WERI-Rb-1 (cell line): ENCODE measurements around the gene SEMA3D.
"Not testable (repeated sequence)": the region's sequence is repeated elsewhere in the genome, so short reads cannot be mapped to it uniquely, and the experiment has no call there.

ENCODE experiments used
- DNase-seq: peaks from one replicate; pipeline ENCODE4 v3.0.0-alpha.2; 2020
- H3K27ac ChIP-seq: fragments of 250-450 bp; sonication (Bioruptor Pico); 2 replicates; pipeline ENCODE4 v1.5.1; 2020; ENCODE audit warnings: mild to moderate bottlenecking, moderate library complexity
- H3K27me3 ChIP-seq: fragments of 250-450 bp; sonication (Bioruptor Pico); 2 replicates; pipeline ENCODE4 v1.5.1; 2021; ENCODE audit warnings: mild to moderate bottlenecking, low read depth, moderate library complexity; ENCODE audit not compliant: insufficient read depth, severe bottlenecking
- H3K36me3 ChIP-seq: fragments of 250-450 bp; sonication (Bioruptor Pico); 2 replicates; pipeline ENCODE4 v1.5.1; 2020; ENCODE audit warnings: mild to moderate bottlenecking, moderate library complexity
- H3K4me3 ChIP-seq: 2 replicates; pipeline ENCODE4 v1.5.1; 2011; ENCODE audit warnings: low read depth, mild to moderate bottlenecking, control low read depth, low read length
- H3K9me3 ChIP-seq: fragments of 250-450 bp; sonication (Bioruptor Pico); 2 replicates; pipeline ENCODE4 v1.5.1; 2021; ENCODE audit warnings: mild to moderate bottlenecking, moderate library complexity; ENCODE audit not compliant: severe bottlenecking
- TF ChIP-seq, protein P1 (sequence below): IDR thresholded peaks from 2 replicates; pipeline ENCODE4 v1.5.1; 2011; ENCODE audit warnings: low read depth, mild to moderate bottlenecking, control low read depth, inconsistent platforms, low read length

Gene SEMA3D

DNA sequence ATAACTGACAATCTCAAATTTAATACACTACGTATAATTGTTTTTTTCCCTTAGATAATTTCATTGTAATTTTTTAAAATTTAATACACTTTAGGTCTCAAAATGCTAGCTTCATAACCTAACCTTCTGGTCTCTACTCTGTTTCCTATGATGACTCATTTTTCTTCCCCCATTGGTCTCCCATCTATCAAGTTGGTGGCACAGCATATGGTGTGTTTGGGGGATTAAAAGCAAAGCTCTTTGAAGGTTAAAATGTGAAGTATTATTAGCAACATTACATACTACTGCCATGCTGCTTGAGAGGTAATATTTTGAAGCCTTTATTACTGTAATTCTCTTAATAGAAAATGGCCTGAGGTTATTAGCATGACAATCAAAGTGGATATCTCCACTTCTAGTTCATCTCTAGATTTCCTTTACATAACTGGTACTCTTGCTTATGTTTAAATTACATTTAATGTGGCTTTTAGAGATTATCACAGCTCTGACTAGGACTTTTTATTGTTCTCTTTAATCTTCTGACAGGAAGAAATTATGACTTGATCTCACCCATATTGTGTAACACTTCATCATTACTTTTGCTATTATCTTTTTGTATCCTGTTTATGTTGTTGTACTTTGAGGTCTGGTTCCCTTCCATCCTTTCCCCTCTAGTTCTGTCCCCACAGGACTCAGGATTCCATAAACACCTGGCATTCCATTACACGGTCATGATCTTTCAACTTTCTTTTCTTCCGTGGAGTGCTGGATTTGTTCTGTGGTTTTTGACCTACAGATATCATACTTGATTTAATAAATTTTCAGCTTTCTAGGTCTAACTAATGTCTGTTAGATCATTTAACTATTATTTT lies 185.1 kb downstream of the SEMA3D start:
- H3K9me3 ChIP-seq: no peaks in the 10 kb centered on the region
- TF ChIP-seq, protein P1, sequence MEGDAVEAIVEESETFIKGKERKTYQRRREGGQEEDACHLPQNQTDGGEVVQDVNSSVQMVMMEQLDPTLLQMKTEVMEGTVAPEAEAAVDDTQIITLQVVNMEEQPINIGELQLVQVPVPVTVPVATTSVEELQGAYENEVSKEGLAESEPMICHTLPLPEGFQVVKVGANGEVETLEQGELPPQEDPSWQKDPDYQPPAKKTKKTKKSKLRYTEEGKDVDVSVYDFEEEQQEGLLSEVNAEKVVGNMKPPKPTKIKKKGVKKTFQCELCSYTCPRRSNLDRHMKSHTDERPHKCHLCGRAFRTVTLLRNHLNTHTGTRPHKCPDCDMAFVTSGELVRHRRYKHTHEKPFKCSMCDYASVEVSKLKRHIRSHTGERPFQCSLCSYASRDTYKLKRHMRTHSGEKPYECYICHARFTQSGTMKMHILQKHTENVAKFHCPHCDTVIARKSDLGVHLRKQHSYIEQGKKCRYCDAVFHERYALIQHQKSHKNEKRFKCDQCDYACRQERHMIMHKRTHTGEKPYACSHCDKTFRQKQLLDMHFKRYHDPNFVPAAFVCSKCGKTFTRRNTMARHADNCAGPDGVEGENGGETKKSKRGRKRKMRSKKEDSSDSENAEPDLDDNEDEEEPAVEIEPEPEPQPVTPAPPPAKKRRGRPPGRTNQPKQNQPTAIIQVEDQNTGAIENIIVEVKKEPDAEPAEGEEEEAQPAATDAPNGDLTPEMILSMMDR: no peak
- no peaks in the 10 kb centered on the region for H3K36me3 ChIP-seq
- DNase-seq: peak; percentile 53
- no peak overlapping the region for H3K4me3 ChIP-seq
- no peaks in the 10 kb centered on the region for H3K27me3 ChIP-seq
- peak overlapping the region; percentile 63 for H3K27ac ChIP-seq

DNA sequence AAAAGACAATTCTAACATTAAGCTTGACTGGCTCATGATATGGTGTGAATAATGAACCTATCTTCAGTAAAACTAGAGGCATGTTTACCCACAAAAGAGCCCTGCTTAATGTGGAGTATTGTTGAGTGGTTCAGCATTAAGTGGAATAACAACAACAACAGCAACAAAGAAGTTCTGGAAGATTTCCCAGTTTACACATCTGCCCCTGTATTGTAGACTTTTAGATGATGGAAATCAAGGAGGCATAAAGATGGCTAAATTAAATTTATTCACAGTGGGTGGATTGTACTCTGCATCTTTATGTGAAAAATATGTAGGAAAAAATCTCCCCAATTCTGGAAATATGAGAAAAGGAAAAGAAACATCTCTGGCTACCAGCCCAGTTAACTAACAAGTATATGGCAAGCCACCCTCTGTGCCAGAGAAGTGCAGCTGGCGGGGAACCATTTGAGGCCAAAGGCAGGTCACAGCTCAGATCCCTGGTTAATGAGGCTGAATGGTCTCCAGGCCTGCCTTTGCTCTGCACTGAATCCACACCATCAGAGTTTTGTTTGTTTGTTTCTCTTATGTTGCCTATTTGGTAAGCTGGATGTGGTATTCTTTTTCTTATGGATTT lies 186.0 kb downstream of the SEMA3D start:
- TF ChIP-seq, protein P1: no peak
- Histone ChIP-seq H3K9me3 (no peaks in the 10 kb centered on the region), H3K36me3 (no peaks in the 10 kb centered on the region), H3K27ac (peak overlapping the region; percentile 63), H3K4me3 (no peak overlapping the region), H3K27me3 (no peaks in the 10 kb centered on the region)
- DNase-seq: peak; percentile 33

DNA sequence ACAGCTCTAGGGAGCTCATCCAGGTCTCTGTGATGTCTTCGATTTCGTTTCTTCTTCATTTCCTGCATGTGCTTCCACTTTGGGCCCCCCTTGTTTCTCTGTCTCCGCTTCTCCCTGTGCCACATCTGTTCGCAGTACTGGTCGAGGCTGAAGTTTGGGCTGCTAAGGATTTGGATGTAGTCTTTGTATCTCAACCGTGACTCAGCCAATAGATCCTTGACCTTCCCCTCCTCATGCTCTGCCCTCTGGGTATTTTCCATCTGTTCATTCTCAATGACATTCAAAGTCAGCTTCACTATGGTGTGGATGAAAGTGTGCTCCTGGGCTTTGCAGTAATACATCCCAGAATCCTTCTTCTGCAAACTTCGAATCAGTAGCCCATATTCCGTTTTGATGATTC lies 187.4 kb downstream of the SEMA3D start:
- TF ChIP-seq, protein P1: no peak
- no peak for DNase-seq
- no peaks in the 10 kb centered on the region for H3K36me3 ChIP-seq
- H3K9me3 ChIP-seq: no peaks in the 10 kb centered on the region
- no peak overlapping the region for H3K27ac ChIP-seq
- no peaks in the 10 kb centered on the region for H3K27me3 ChIP-seq
- no peak overlapping the region for H3K4me3 ChIP-seq

DNA sequence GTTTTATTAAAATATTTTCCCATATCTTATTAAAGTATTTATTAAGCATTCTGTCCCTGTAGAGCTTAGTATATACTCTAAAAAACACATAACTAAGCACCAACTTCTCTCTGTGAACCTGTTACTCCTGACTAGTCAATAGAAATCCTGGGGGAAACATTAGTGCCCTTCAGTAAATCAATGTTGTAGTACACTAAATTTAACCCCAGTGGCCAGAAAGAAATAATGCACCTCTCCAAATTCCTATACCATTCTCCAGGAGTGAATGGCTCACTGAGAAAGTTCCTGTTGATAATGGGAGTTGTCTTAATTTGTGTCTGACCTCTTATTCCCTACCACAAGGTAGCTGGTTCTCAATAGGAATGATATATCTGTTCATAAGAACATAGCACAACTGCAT lies 188.2 kb downstream of the SEMA3D start:
- H3K9me3 ChIP-seq: no peaks in the 10 kb centered on the region
- no peaks in the 10 kb centered on the region for H3K27me3 ChIP-seq
- TF ChIP-seq, protein P1: no peak
- no peak for DNase-seq
- H3K27ac ChIP-seq: no peak overlapping the region
- H3K4me3 ChIP-seq: no peak overlapping the region
- no peaks in the 10 kb centered on the region for H3K36me3 ChIP-seq

DNA sequence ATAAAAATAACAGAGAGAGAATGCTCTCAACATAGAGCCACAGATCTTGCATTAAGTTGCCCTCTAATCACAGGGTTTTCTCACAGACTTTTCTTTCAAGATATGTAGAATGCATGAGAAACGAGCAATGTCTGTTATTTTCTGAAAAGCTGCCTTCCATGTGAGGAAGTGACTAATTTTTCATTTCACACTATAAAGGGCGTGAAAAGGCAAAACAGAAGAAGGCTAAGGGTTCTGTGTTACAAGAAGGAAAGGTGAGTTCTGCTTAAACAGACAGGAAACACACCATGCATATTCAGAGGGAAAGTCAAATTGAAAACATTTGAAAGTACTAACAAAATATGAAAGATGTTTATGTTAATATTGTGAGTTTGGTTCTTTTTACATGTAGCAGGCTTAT lies 189.2 kb downstream of the SEMA3D start:
- DNase-seq: no peak
- H3K36me3 ChIP-seq: no peaks in the 10 kb centered on the region

DNA sequence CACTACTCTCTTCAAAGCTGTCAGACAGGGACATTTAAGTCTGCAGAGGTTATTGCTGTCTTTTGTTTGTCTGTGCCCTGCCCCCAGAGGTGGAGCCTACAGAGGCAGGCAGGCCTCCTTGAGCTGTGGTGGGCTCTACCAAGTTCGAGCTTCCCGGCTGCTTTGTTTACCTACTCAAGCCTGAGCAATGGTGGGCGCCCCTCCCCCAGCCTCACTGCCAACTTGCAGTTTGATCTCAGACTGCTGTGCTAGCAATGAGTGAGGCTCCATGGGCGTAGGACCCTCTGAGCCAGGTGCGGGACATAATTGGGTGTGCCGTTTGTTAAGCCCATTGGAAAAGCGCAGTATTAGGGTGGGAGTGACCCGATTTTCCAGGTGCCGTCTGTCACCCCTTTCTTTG lies 193.9 kb downstream of the SEMA3D start:
- DNase-seq, H3K27me3 ChIP-seq, H3K9me3 ChIP-seq, H3K4me3 ChIP-seq, H3K27ac ChIP-seq, H3K36me3 ChIP-seq: not testable (repeated sequence)

More for the DNA sequence above, 189.2 kb downstream of the SEMA3D start:
- no peaks in the 10 kb centered on the region for H3K27me3 ChIP-seq
- no peak overlapping the region for H3K4me3 ChIP-seq
- TF ChIP-seq, protein P1: no peak
- H3K27ac ChIP-seq: no peak overlapping the region
- H3K9me3 ChIP-seq: no peaks in the 10 kb centered on the region
